HG02642 (cell line): ENCODE data around the gene TMEM238.
"Not testable (repeated sequence)": the region's sequence is repeated elsewhere in the genome, so short reads cannot be mapped to it uniquely, and the experiment has no call there.

Experiments used
- ATAC-seq: cut with Tn5 transposase; IDR thresholded peaks from one replicate; pipeline ENCODE4 v1.9.1; 2021; ENCODE audit warnings: mild to moderate bottlenecking; ENCODE audit not compliant: unreplicated experiment, poor library complexity

The TMEM238 gene

GRCh38 chr19:55341595-55342531, 42.2 kb downstream of the TMEM238 start:
- ATAC-seq: no peak

- no peak for ATAC-seq
Observed at GRCh38 chr19:55341171-55341588, 42.9 kb downstream of the TMEM238 start.

GRCh38 chr19:55340784-55341147, 43.3 kb downstream of the TMEM238 start:
- ATAC-seq: no peak

- ATAC-seq: no peak
Observed at GRCh38 chr19:55339889-55340783, 44.0 kb downstream of the TMEM238 start.

- peak; percentile 87 for ATAC-seq
Observed at GRCh38 chr19:55339105-55339888, 44.8 kb downstream of the TMEM238 start, which contains the start of gene KMT5C. TSS of gene KMT5C (plus strand) at chr19:55339876. CDS start at chr19:55341937, 2,061 bp downstream.

- no peak for ATAC-seq
Observed at GRCh38 chr19:55336101-55336500, 48.0 kb downstream of the TMEM238 start.

- no peak for ATAC-seq
Observed at GRCh38 chr19:55333870-55334269, 50.2 kb downstream of the TMEM238 start.

GRCh38 chr19:55329791-55330190, 54.3 kb downstream of the TMEM238 start:
- not testable (repeated sequence) for ATAC-seq
